NT2/D1 (cell line): ENCODE data around the gene RHOBTB1.

Source experiments
- YY1 ChIP-seq: IDR thresholded peaks from 2 replicates; pipeline ENCODE4 v1.6.1; 2011; ENCODE audit not compliant: insufficient read length, insufficient read depth
- ZNF274 ChIP-seq: IDR thresholded peaks from 2 replicates; pipeline ENCODE4 v1.6.1; 2011; ENCODE audit warnings: mild to moderate bottlenecking, low read depth, low read length

GRCh38 chr10:60960031-60960430, 16.0 kb upstream of the RHOBTB1 start:
- TF ChIP-seq ZNF274 (no peak), YY1 (no peak)
